ENCODE measurements around the gene PLAGL1.

DNA sequence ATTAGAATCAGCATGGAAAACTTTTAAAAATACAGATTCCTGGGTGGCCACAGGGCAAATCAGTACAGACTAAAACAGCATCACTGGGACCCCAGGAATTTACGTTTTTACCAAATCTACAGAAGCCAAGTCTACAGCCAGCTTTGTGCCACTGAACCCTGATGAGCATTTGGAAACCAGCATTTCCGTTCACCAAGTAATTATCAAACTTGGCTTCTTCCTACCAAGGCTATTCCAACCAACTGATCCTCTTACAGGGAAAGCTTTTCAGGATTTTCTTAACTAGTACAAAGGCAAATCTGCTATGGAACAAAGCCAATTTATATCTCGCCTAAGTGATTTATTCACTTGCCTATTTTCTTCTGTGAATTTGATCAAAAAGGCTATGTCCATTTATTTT lies 47.0 kb downstream of the PLAGL1 start:
- TF ChIP-seq, protein P1, sequence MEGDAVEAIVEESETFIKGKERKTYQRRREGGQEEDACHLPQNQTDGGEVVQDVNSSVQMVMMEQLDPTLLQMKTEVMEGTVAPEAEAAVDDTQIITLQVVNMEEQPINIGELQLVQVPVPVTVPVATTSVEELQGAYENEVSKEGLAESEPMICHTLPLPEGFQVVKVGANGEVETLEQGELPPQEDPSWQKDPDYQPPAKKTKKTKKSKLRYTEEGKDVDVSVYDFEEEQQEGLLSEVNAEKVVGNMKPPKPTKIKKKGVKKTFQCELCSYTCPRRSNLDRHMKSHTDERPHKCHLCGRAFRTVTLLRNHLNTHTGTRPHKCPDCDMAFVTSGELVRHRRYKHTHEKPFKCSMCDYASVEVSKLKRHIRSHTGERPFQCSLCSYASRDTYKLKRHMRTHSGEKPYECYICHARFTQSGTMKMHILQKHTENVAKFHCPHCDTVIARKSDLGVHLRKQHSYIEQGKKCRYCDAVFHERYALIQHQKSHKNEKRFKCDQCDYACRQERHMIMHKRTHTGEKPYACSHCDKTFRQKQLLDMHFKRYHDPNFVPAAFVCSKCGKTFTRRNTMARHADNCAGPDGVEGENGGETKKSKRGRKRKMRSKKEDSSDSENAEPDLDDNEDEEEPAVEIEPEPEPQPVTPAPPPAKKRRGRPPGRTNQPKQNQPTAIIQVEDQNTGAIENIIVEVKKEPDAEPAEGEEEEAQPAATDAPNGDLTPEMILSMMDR (IDR thresholded peaks at IDR 0.05), result no peak
- TF ChIP-seq POLR2A (IDR thresholded peaks at IDR 0.05), result no peak
